ENCODE data around the gene RPL10A.
A peak's percentile ranks its signal among the peaks of the same experiment; 100 is the strongest.

RPL10A gene

DNA sequence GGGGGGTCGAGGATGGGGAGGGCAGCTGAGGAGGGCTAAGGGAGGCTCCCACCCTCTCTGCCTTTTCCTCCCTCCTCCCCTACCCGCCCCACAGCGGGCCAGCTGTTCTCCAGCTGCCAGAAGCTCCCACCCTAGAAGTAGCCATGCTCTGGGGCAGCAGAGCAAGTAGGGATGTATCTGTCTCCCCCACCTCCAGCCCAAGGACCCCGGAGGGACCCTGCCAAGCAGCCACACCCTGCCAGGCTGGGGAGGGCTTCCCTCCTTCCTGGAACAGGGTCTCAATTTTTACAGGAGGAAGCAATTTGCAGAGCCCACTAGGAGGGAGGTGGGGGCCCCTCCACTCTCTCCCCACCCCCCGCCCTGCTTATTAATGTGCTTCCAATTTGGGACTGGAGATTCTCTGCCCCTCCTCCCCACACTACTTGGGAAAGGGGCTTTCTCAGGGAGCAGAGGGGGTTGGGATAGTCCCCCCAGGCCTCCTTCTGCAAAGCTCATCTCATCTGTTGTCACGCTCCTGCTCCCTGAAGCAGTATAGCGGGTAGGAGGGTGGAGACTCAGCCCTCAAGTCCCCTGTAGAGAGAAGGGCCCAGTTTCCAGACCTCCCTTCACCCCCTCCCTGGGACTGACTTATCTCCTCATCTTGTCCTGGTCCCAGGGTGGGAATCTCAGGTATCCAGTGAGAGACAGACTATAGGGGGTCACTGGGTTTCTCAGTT, 24.2 kb downstream of the RPL10A start:
- Histone ChIP-seq H3K27ac (ENCODE audit: insufficient read depth, low read depth, low read length, poor library complexity, severe bottlenecking) (no peak overlapping the region), H3K4me1 (ENCODE audit: control insufficient read depth, insufficient read depth, low read length) (peaks cover 67% of the 10 kb centered on the region), H3K36me3 (ENCODE audit: control insufficient read depth, insufficient read depth, low read length) (no peaks in the 10 kb centered on the region), H3K4me3 (ENCODE audit: insufficient read depth, low read depth, low read length) (no peak overlapping the region), H3K9me3 (ENCODE audit: control insufficient read depth, low read length) (no peaks in the 10 kb centered on the region), H3K27me3 (ENCODE audit: control insufficient read depth, insufficient read depth, low read length, poor library complexity, severe bottlenecking) (peaks cover 1% of the 10 kb centered on the region)
- WGBS, 2 experiments = 24 to 28% methylated on average over 6 of the region's 7 CpGs

DNA sequence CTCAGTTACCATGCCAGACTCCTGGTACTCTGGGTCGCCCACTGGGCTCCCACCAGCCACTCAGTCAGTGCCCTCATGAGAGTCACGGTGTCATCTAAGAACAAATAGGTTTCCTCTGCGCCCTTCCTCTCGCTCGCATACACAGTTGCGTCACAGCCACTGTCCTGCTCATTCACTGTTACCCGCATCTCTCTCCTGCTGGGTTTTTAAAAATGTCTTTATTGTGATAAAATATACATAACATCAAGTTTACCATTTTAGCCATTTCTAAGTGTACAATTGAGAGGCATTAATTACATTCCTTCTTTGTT, 24.7 kb downstream of the RPL10A start:
- 84 to 89% methylated on average over 6 of the region's 7 CpGs for WGBS, 2 experiments
- Histone ChIP-seq H3K27me3 (ENCODE audit: control insufficient read depth, insufficient read depth, low read length, poor library complexity, severe bottlenecking) (peaks cover 6% of the 10 kb centered on the region), H3K27ac (ENCODE audit: insufficient read depth, low read depth, low read length, poor library complexity, severe bottlenecking) (no peak overlapping the region), H3K36me3 (ENCODE audit: control insufficient read depth, insufficient read depth, low read length) (no peaks in the 10 kb centered on the region), H3K4me3 (ENCODE audit: insufficient read depth, low read depth, low read length) (no peak overlapping the region), H3K4me1 (ENCODE audit: control insufficient read depth, insufficient read depth, low read length) (peaks cover 64% of the 10 kb centered on the region), H3K9me3 (ENCODE audit: control insufficient read depth, low read length) (no peaks in the 10 kb centered on the region)

DNA sequence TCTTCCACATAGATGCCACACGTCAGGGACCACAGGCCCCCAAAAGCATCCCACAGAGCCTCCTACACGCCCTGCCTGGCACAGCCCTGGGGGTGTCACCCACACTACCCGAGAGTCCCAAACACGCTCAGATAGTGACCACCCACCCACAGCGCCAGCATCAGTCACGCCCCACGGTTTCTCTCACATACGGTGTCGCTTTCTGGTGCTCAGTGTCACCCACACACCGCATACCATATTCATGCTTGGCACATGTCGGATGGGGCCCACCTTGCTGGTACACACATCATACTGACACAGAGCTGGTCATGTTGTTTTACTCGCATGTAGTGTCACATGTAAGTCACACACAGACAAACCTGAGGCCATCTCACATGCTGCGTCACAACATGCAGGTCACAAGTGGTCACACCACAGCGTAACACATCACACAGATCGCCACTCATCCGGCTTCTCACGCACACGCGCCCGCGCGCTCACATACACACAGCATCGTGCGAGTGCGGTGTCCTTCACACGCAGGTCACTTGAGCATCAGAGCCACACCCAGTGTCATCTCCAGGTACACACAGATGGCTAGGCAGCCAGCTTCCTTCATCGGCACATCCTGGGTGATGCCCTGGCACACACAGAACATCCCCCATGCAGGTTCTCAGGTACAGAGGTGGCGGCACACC, 25.2 kb downstream of the RPL10A start:
- 90 to 91% methylated on average over 28 of the region's 28 CpGs for WGBS, 2 experiments
- Histone ChIP-seq H3K9me3 (ENCODE audit: control insufficient read depth, low read length) (no peaks in the 10 kb centered on the region), H3K27me3 (ENCODE audit: control insufficient read depth, insufficient read depth, low read length, poor library complexity, severe bottlenecking) (peaks cover 12% of the 10 kb centered on the region), H3K36me3 (ENCODE audit: control insufficient read depth, insufficient read depth, low read length) (no peaks in the 10 kb centered on the region), H3K4me1 (ENCODE audit: control insufficient read depth, insufficient read depth, low read length) (peaks cover 63% of the 10 kb centered on the region), H3K4me3 (ENCODE audit: insufficient read depth, low read depth, low read length) (no peak overlapping the region), H3K27ac (ENCODE audit: insufficient read depth, low read depth, low read length, poor library complexity, severe bottlenecking) (no peak overlapping the region)

DNA sequence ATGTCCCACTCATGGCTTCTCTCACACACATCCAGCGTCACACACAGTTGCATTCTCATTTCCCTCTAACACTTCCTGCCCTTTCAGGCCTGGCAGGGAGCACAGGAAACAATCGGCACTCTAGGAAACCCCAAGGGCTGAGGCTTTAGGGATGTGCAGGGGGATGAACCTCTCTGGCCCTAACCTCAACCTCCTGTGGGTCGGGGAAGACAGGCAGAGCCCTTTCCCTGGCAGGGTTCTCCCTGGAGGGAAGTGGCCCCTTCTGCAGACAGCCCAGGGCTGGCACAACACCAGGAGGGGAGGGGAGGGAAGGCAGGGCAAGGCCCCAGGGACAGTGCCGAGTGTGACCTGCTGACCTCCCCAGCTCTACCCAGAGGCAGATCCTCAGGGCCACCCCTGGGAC, 26.0 kb downstream of the RPL10A start:
- H3K4me3 ChIP-seq (ENCODE audit: insufficient read depth, low read depth, low read length) = no peak overlapping the region
- H3K4me1 ChIP-seq (ENCODE audit: control insufficient read depth, insufficient read depth, low read length) = peaks cover 68% of the 10 kb centered on the region
- no peaks in the 10 kb centered on the region for H3K9me3 ChIP-seq (ENCODE audit: control insufficient read depth, low read length)
- 21 to 22% methylated on average over 4 of the region's 4 CpGs for WGBS, 2 experiments
- no peaks in the 10 kb centered on the region for H3K36me3 ChIP-seq (ENCODE audit: control insufficient read depth, insufficient read depth, low read length)
- H3K27ac ChIP-seq (ENCODE audit: insufficient read depth, low read depth, low read length, poor library complexity, severe bottlenecking) = no peak overlapping the region
- peaks cover 19% of the 10 kb centered on the region for H3K27me3 ChIP-seq (ENCODE audit: control insufficient read depth, insufficient read depth, low read length, poor library complexity, severe bottlenecking)

DNA sequence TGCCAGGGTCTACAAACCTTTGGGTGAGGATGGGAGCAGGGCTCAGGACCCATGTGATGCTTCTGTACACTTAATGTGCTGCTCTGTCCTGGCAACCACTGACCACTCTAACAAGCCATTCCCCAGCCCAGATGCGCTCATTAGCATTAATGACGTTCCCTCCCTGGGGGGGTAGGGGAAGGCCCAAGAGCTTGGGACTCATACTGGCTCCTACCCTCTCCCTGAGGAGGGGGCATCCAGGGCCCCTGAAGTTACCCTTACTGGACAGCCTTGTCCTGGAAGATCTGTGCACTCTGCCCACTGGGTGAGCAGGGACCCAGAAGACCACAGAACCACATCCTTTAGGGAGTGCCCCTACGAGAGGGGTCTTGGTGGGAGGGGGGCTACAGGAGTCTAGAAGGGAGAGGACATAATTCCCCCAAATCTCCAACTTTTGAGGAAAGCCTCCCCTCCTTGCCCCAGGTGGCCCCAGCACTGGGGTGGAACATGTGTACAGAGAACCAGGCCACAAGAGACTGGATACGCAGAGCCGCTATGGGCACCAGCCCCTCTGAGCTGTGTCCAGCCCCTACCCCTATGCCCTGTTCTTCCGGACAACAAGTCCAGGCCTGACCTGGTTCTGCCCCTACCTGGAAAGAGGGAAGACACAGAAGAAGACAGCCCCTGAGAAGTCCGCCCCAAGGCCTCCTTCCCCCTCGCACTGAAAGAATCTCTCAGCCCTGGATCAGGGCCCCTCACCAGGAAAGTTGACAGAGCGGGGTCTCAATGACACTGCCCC, 27.2 kb downstream of the RPL10A start:
- Histone ChIP-seq H3K4me1 (ENCODE audit: control insufficient read depth, insufficient read depth, low read length) (peaks cover 60% of the 10 kb centered on the region), H3K27ac (ENCODE audit: insufficient read depth, low read depth, low read length, poor library complexity, severe bottlenecking) (no peak overlapping the region)
- WGBS, 2 experiments = 48 to 50% methylated on average over 9 of the region's 9 CpGs

DNA sequence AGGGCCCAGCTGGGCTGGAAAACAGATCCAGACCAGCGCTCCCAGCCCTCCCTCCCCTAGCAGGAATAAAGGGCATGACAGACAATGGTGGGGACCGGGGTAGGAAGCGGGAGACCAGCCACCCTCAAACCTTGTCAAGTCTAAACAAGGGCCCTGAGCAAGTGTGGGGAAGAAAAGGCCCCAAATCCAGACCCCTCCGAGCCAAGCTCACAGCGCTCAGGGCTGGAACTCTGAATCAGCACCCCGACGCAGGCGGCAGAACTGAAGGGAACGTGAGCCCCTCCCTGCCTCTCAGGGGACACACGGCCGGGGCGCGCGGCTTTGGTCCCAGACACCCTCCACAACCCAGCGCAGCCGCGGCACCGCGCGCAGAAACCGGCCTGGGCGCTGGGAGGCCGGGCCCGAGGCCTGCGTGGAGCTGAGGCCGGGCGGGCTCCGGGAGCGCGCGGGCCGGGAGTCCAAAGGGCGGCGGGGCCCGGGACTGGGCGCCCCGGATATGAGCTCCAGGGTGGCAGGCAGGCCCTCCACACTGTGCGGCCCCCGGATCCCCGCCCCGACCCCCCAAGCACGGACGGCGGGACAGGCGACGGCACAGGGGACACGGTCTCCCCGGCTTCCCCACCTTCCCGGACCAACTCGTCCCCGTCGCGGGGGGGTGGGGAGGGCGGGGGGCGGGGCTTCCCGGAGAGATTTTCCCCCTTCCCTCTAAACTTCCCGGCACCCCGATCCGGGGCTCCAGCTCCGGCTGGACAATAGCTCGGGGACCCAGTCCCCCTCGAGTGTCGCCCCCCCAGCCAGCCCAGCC, 28.0 kb downstream of the RPL10A start:
- Histone ChIP-seq H3K4me3 (ENCODE audit: insufficient read depth, low read depth, low read length) (peak overlapping the region; percentile 61), H3K27me3 (ENCODE audit: control insufficient read depth, insufficient read depth, low read length, poor library complexity, severe bottlenecking) (peaks cover 29% of the 10 kb centered on the region), H3K27ac (ENCODE audit: insufficient read depth, low read depth, low read length, poor library complexity, severe bottlenecking) (peak overlapping the region; percentile 45), H3K36me3 (ENCODE audit: control insufficient read depth, insufficient read depth, low read length) (no peaks in the 10 kb centered on the region), H3K9me3 (ENCODE audit: control insufficient read depth, low read length) (no peaks in the 10 kb centered on the region), H3K4me1 (ENCODE audit: control insufficient read depth, insufficient read depth, low read length) (peaks cover 53% of the 10 kb centered on the region)
- WGBS, 2 experiments = 0 to 1% methylated on average over 63 of the region's 63 CpGs

More for the DNA sequence above, 27.2 kb downstream of the RPL10A start:
- peaks cover 29% of the 10 kb centered on the region for H3K27me3 ChIP-seq (ENCODE audit: control insufficient read depth, insufficient read depth, low read length, poor library complexity, severe bottlenecking)
- no peaks in the 10 kb centered on the region for H3K9me3 ChIP-seq (ENCODE audit: control insufficient read depth, low read length)
- peak overlapping the region; percentile 61 for H3K4me3 ChIP-seq (ENCODE audit: insufficient read depth, low read depth, low read length)
- H3K36me3 ChIP-seq (ENCODE audit: control insufficient read depth, insufficient read depth, low read length) = no peaks in the 10 kb centered on the region

DNA sequence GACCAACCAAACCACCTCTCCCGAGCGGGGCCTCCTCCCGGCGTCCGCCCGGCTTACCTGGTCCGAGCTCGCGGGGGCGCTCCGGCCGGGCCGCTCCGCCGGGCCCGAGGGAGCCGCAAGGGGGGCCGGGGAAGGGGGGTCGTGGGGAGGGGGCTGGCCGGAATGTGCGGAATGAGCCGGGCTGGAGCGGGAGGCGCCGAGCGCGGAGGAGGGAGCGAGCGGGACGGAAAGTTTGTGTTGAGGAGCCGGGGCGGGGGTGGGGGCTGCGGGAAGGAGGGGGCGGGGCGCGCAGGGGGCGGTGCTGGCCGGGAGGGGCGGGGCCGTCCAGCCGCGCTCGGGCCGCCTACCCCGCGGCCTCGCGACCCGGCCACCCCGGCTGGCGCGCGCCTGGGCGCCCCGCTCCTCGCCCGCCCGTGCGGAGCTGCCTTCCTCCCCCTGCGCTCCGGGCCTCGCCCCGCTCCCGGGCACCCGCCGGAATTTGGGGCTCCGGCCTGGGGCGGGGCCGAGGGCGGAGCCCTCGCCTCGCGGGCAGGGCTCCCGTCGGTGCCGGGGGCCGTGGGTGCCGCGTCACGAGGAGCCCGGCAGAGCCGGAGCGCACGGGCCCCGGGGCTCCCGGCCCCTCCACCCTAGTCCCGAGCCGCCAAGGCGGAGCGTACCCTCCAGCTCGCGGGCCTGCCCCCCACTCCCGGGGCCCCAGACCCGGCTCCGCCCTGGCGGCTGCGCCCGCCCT, 28.8 kb downstream of the RPL10A start, which contains the start of gene TEAD3:
Gene TEAD3 (minus strand): TSS at position 239 of the 730 bp plus-strand sequence.
- peaks cover 29% of the 10 kb centered on the region for H3K27me3 ChIP-seq (ENCODE audit: control insufficient read depth, insufficient read depth, low read length, poor library complexity, severe bottlenecking)
- no peaks in the 10 kb centered on the region for H3K36me3 ChIP-seq (ENCODE audit: control insufficient read depth, insufficient read depth, low read length)
- peaks cover 45% of the 10 kb centered on the region for H3K4me1 ChIP-seq (ENCODE audit: control insufficient read depth, insufficient read depth, low read length)
- H3K9me3 ChIP-seq (ENCODE audit: control insufficient read depth, low read length) = no peaks in the 10 kb centered on the region
- peak within 1 kb of the TSS; percentile 45 for H3K27ac ChIP-seq (ENCODE audit: insufficient read depth, low read depth, low read length, poor library complexity, severe bottlenecking)
- peak within 1 kb of the TSS; percentile 61 for H3K4me3 ChIP-seq (ENCODE audit: insufficient read depth, low read depth, low read length)
- 0 to 1% methylated on average over 95 of the region's 98 CpGs for WGBS, 2 experiments

DNA sequence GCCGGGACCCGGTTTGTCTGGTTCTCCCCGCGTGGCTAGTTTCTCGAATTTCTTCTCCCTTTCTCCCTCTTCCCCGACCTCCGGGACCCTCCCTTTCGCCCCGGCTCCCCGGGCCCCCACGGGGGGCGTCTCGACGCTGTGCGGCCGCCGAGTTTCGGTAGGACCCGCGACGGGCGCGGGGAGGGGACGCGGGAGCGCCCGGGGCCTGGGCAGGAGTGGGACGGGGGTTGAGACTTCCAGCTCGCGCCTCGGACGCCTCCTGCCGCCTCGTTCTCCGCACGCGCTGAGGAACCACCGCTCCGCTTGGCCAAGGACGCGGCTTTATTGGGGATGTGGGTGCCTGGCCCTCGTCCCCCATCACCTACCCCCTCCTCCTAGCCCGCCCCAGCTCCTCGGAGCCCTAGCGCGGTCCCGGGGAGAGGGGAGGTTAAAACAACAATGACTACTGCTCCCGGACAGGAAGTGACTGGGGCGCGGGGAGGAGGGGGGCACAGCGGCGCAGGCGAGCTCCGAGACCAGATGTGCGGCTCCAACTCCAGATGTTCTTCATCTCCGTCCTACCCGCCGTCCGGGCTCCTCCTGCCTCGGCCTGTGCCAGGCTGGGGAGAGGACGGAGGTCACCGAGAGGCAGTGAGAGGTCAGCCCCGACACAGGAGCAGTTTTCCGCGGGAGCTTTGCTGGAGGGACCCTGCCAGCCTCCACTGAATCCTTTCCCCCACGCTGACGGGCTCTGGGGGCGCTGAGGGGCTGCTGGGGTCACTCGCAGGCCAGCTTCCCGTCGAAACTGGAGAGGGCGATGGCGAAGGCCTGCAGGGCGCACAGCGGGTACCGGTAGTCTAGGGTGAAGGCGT, 29.6 kb downstream of the RPL10A start:
- WGBS, 2 experiments = 3% methylated on average over 76 to 77 of the region's 77 CpGs
- Histone ChIP-seq H3K4me3 (ENCODE audit: insufficient read depth, low read depth, low read length) (peak overlapping the region; percentile 59), H3K36me3 (ENCODE audit: control insufficient read depth, insufficient read depth, low read length) (no peaks in the 10 kb centered on the region), H3K9me3 (ENCODE audit: control insufficient read depth, low read length) (no peaks in the 10 kb centered on the region), H3K27ac (ENCODE audit: insufficient read depth, low read depth, low read length, poor library complexity, severe bottlenecking) (peak overlapping the region; percentile 12), H3K4me1 (ENCODE audit: control insufficient read depth, insufficient read depth, low read length) (peaks cover 37% of the 10 kb centered on the region), H3K27me3 (ENCODE audit: control insufficient read depth, insufficient read depth, low read length, poor library complexity, severe bottlenecking) (peaks cover 29% of the 10 kb centered on the region)
